ENCODE results near the gene SPIRE2. TPM values are rescaled to one million over a fixed set of nuclear protein-coding genes. Genes with fewer than 3 reads are reported as not detected.
A peak's percentile ranks its signal among the peaks of the same experiment; 100 is the strongest.

Gene SPIRE2
- total and polyA plus RNA-seq, 7 donors: 0.82 to 44.0 (median 5.3) TPM

DNA sequence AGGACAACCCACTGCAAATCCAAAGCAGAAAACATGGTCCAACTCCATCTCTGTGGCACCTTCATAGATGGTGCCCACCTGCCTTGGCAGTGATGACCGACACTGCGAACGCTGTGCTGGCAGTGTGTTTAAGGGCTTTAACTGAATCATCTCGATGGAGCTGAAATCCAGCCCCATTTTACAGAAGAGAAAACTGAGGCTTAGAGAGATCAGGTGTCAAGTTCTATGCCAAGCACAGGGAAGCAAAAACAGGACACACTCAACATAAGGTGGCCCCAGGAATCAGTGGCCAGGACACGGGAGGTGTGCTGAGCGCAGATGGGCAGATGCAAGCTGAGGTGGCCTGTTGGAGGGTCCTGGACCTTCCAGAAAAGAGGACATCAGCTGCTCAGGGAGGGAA lies 34.5 kb downstream of the SPIRE2 start:
- Histone ChIP-seq H3K27me3 (no peaks in the 10 kb centered on the region), H3K36me3 (no peaks in the 10 kb centered on the region), H3K4me3 (no peak overlapping the region), H3K9me3 (peaks cover 0 to 2% (median 0%) of the 10 kb centered on the region in 4 donors), H3K27ac (no peak overlapping the region), H3K4me1 (no peaks in the 10 kb centered on the region)
- WGBS, 2 donors: 98% methylated on average over 6 of the region's 6 CpGs
- DNase-seq: no peak
- TF ChIP-seq POLR2AphosphoS5 (IDR thresholded peaks at IDR 0.05): no peak
- TF ChIP-seq EP300 (IDR thresholded peaks at IDR 0.05): no peak
- TF ChIP-seq POLR2A (IDR thresholded peaks at IDR 0.05): no peak
- no peak for TF ChIP-seq CTCF (IDR thresholded peaks at IDR 0.05)
- intact Hi-C loops (cut with DNase I): no loop called here

- H3K27ac ChIP-seq: peak overlapping the region in 3 of 4 donors; percentile 41 to 56 (median 42)
These were observed 35.7 kb downstream of the SPIRE2 start for GRCh38 chr16:89863741-89864526.

DNA sequence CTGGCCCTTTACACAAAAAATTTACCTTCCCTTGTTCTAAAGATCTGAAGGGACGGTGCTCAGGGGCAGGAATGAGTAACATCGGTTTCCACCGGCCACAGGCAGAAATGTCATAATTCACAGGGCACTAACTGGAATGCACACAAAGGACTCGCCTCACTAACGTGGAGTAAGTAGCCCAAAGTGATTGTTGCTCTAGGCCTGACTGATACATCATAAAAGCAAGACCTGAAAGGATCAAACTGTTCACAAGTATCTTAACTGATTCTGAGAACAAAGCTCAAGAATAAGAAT lies 36.2 kb downstream of the SPIRE2 start:
- TF ChIP-seq EP300 (IDR thresholded peaks at IDR 0.05): no peak
- no peak for TF ChIP-seq POLR2AphosphoS5 (IDR thresholded peaks at IDR 0.05)
- no peak for TF ChIP-seq POLR2A (IDR thresholded peaks at IDR 0.05)
- TF ChIP-seq CTCF (IDR thresholded peaks at IDR 0.05): no peak
- DNase-seq: no peak
- Histone ChIP-seq H3K36me3 (no peaks in the 10 kb centered on the region), H3K27ac (peak overlapping the region in 3 of 4 donors; percentile 41 to 56 (median 42)), H3K9me3 (peaks cover 0 to 8% (median 0%) of the 10 kb centered on the region in 4 donors), H3K4me3 (no peak overlapping the region), H3K4me1 (no peaks in the 10 kb centered on the region), H3K27me3 (no peaks in the 10 kb centered on the region)
- intact Hi-C loops (cut with DNase I): no loop called here
- WGBS, 2 donors: 21 to 65% methylated on average over 5 of the region's 5 CpGs

More at GRCh38 chr16:89863741-89864526, 35.7 kb downstream of the SPIRE2 start:
- intact Hi-C loops (cut with DNase I): no loop called here
- peaks cover 0 to 8% (median 0%) of the 10 kb centered on the region in 4 donors for H3K9me3 ChIP-seq
- no peaks in the 10 kb centered on the region for H3K4me1 ChIP-seq
- H3K36me3 ChIP-seq: no peaks in the 10 kb centered on the region
- H3K4me3 ChIP-seq: no peak overlapping the region
- 44 to 57% methylated on average over 21 of the region's 21 CpGs for WGBS, 2 donors
- DNase-seq: no peak
- H3K27me3 ChIP-seq: no peaks in the 10 kb centered on the region
- TF ChIP-seq POLR2A (IDR thresholded peaks at IDR 0.05) (no peak), EP300 (IDR thresholded peaks at IDR 0.05) (no peak), CTCF (IDR thresholded peaks at IDR 0.05) (no peak), POLR2AphosphoS5 (IDR thresholded peaks at IDR 0.05) (peak in 1 of 4 donors; percentile 30)

GRCh38 chr16:89867918-89868317 lies 39.6 kb downstream of the SPIRE2 start:
- TF ChIP-seq POLR2A (IDR thresholded peaks at IDR 0.05): no peak
- TF ChIP-seq EP300 (IDR thresholded peaks at IDR 0.05): no peak
- no peak for TF ChIP-seq CTCF (IDR thresholded peaks at IDR 0.05)
- no peak for TF ChIP-seq POLR2AphosphoS5 (IDR thresholded peaks at IDR 0.05)
- intact Hi-C loops (cut with DNase I): no loop called here
- H3K9me3 ChIP-seq: peaks cover 0 to 8% (median 0%) of the 10 kb centered on the region in 4 donors
- 93 to 97% methylated on average over 5 of the region's 5 CpGs for WGBS, 2 donors
- no peak for DNase-seq
- no peak overlapping the region for H3K4me3 ChIP-seq
- H3K4me1 ChIP-seq: peaks cover 0 to 10% (median 9%) of the 10 kb centered on the region in 4 donors
- H3K36me3 ChIP-seq: no peaks in the 10 kb centered on the region
- no peaks in the 10 kb centered on the region for H3K27me3 ChIP-seq
- no peak overlapping the region for H3K27ac ChIP-seq

Measured in sigmoid colon (tissue), 7 donors.